GM19239 (cell line): ENCODE data around the gene DENND11.
A peak's percentile ranks its signal among the peaks of the same experiment; 100 is the strongest.

ENCODE experiments used
- DNase-seq: peaks from one replicate; pipeline ENCODE4 v3.0.0; 2011; ENCODE audit warnings: low spot score; ENCODE audit not compliant: insufficient read length
- FAIRE-seq: peaks from 2 replicates; lab custom pipeline; 2011; peaks lifted over from hg19 to GRCh38; lab: Jason Lieb, UNC

Gene DENND11

DNA sequence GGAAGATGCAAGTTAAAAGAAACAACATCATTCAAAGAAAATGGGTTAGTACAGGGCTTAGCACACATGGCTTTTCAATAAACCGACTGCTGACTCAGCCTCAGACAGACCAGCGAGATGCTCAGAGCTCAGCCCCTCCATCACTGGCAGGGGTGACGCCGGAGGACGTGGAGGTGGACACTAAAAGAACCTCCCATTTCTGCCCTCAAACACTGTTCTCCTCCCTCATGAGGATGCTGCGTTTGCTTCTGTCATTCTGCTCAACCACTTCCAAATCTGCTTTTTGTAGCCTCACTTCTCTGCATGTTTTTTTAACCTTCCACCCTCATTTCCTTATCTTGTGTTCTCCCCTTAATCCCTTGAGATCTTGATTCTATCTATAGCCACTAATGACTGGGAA lies 15.3 kb downstream of the DENND11 start:
- DNase-seq = no peak
- FAIRE-seq = no peak

DNA sequence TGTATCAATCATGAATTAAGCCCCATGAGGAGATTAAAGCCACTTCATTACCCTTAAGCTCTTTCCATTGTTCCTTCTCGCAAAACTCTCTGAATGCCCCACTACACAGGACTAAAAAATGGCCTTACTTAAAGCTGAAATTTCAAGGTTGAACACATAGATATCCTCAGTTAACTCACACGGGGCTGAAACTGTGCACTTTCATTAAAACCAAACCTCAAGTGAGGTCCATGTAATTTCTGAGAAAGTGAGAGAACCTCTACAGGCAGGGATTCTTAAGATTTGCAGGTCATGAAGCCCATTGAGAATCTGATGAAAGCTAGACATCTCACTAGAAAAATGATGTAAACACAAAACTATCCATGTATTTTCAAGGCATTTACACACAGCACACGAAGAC lies 15.9 kb downstream of the DENND11 start:
- no peak for FAIRE-seq
- no peak for DNase-seq

DNA sequence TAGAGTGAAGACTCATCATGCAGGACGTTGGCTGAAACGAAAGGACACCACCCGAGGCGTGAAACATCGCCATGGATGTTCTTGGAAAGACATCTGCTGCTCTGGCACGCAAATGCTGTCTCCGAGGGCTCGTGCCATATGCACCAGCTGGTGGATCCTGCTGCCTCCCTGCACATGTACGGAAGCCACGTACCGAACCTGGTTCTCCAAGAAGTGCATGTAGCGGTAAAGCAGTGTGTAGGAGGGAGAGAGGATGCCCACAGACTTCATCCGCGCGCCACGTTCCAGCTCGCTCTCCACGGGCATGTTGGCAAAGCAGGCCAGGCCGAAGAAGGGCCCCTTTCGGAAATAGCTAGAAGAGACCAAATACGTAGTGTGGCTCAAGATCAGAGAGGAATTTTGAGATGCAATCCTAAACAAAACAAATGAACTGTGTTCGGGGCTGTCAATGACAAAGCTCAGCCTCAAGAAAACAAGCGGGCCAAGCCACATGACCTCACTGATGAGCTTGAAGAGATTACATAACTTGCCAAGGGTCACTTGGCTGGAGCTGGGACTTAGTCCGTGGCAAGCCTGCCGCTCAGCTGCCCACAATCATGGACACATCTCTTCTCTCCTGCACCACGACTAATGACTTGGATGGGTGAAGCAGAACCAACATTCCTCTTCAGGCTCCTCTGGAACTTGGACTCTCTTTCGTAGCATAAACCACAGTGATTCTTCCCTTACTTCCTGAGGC lies 16.5 kb downstream of the DENND11 start:
- no peak for FAIRE-seq
- no peak for DNase-seq

DNA sequence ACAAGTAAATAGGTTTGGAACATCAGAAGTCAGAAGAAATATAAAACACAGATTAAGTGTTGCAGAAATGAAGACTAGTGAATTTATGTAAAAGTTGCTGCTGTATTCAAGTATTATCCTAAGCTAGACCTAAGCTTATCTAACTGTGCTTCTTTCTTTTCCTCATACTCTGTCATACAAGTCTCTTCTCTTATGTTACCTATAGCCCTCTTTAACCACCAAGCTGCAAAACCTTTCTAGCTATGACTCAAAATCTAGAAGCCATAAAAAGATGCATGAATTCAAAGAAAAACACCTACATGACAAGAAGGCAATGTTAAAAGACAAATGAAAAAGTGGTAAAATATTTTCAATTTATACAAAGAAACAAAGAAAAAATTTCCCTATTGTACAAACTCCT lies 23.0 kb downstream of the DENND11 start:
- FAIRE-seq (no peak), DNase-seq (no peak)

DNA sequence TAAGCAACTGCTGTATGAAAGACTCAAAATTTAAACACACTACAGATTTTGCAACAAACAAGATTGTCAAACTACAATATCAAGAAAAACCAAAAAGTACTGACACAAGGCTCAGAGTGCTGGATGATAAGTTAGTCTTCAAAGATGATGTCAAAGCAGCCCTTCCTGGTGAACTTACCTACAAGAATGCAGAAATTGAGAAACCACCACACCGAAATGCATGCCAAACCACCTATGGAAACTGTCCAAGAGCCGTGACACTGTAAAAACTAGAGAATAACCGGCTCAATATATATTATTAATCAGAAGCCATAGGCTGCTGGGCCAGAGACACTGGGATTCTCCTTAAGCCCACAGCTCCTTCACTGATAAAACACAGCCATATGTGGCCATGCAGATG lies 25.3 kb downstream of the DENND11 start:
- FAIRE-seq = no peak
- no peak for DNase-seq

DNA sequence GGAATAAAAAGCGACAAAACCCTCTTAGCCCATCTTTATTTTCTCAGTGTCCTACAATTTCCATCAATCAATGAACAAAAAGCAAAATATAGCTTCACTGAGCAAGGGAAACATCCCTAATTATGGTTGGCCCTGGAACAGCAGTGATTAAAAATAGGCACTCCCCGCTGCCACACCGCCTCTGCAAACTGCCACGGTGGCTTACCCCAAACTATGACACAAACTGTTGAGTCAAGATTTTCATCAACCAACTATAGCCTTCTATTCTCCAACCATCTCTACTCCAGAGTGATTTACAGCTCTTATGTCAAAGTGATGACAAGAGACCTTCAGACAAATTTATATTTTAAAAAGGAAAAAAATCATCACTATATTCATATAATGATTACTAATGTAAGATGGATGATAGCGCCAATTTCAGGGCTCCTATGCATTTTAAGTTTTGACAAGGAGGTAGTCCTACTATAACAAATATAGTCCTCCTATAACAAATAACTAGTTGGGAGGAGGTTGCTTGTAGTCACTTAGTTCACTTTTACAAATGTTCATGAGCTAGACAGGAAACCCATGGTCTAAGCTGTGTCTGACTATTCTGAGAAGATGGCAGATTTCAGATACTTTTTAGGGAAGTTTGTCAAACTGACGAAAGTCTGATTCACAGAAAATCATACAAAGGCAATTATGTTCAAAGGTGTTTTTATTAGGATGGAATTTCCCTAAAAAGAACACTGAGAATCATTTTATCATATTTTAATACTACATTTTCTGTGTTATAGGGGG lies 26.3 kb downstream of the DENND11 start:
- DNase-seq = no peak
- no peak for FAIRE-seq

DNA sequence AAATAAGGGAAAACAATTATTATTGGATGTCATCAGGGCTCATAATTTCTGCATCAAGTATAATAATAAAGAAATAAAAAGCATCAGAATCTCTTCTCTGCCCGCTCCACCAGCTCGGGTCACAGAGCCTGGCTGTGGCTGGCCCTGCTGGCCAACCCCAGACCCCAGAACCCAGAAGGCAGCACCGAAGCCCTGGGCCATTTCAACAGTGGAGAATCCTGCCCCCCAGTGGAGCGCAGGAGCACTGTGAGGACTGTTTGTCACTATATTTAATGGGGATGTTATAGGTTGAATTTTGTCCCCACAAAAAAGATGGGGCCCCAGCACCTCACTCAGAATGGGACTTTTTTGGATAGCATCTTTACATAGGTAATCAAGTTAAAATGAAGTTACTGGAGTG lies 27.3 kb downstream of the DENND11 start:
- FAIRE-seq = no peak
- DNase-seq = no peak

DNA sequence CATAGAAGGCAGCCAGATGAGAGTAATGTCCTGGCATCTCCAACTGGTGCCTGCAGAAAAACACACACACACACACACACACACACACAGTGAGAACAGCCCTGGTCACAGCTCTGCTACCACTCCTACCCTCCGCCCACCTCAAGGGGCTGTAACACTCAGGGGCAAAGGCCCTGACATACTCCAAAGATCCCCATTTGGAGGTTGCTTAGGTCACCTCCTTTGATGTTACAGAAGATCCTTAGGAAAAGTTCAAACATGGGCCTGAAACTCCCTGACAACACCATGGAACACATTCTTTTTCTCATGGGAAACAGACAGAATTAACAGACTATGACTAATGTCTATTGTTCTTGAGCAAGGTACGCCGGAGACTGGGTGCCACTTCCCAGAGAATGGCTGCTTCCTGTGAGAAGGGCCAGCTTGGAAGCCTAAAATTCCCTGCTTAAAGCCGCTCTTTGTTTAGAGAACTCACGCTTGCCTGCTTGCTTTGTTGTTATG lies 27.7 kb downstream of the DENND11 start:
- FAIRE-seq (no peak), DNase-seq (no peak)

DNA sequence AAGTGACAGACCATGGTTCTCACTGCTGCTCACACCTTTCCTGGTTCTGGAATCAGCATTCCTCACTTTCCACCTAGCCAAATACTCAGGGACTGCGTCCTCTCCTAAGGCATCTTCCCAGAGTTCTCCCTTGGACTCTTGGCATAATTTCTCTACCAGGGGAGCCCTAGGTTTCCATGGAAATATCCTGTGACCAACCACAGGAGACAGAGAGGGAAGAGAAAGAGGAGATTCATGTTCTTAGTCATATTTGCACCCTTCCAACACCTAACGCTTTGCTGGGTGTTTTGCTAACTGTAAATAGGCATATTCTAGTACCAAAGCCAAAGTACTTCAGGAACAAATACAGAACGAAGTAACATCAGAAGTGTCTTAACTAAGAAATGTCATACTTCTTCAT lies 28.6 kb downstream of the DENND11 start:
- no peak for DNase-seq

DNA sequence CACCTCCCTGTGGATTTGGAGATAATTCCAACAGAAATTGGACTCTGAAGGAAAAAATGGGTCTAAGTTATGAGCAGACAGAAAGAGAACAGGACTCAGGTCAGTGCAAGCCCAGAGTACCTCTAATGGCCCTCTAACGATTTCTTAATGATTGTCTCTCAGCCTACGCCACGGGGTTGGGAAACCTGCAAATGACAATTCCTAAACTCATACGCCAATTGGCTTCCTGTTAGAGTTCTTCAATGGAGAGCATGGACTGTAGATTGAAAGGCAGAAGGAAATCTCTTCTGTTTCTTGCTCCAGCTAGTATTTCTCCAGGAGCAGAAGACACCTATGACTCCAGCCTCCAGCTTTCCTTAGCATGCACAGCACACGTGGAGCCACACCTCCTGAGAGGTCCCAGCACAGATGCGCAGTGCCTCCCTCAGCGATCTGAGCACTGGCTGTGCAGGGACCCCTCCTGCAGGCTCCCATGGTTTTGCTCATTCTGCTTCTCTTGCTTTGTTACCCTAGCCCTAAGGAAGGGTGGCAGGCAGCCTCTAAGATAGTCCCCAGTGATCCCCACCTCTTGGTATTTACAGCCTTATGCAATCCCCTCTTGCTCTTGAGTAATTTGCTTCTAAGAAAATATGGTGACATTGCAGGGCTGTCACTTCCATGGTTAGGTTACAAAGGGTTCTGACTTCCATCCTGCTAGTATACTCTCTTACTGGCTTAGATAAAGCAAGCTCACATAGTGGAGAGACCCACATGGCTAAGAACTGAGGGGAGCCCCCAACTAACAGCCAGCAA lies 30.1 kb downstream of the DENND11 start:
- DNase-seq = no peak
- no peak for FAIRE-seq

More for the DNA sequence above, 28.6 kb downstream of the DENND11 start:
- no peak for FAIRE-seq

DNA sequence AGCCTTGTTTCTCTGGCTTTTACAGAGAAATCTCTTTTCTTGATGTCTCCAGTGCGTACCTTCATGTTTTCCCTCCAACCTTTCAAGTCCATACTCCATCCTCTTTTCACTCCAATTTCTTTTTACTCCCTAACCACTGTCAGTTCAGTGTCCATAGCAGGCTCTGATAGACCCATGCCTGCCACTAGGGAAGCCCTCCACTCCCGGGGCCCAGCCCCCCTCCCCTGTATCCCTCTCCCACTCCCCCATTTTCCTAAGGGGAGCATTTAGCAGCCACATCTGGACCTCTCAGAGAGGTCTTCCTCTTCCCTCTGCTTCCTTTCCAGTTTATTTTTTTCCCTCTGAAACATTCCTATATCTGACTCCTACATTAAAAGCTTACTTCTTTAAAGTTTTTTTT lies 33.1 kb downstream of the DENND11 start:
- DNase-seq (no peak), FAIRE-seq (no peak)

DNA sequence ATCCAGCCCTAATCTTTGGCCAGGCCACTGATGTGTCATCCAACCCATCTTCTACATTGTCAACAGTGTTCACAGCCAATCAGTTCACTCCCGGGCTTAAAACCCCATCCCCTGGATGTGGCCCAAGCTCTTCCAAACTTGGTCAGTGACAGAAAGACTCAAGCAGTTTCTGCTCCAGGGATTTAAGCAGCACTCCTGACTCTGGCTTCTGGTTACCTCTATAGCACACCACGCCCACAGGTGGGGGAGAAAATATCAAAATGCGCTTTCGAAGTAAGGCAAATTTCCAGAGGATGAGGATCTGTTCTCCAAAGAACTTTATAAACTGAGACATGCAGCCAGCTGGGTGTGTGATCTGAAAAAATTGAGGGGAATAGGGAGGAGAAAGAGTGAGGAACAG lies 35.9 kb downstream of the DENND11 start:
- DNase-seq = no peak
- FAIRE-seq = no peak

DNA sequence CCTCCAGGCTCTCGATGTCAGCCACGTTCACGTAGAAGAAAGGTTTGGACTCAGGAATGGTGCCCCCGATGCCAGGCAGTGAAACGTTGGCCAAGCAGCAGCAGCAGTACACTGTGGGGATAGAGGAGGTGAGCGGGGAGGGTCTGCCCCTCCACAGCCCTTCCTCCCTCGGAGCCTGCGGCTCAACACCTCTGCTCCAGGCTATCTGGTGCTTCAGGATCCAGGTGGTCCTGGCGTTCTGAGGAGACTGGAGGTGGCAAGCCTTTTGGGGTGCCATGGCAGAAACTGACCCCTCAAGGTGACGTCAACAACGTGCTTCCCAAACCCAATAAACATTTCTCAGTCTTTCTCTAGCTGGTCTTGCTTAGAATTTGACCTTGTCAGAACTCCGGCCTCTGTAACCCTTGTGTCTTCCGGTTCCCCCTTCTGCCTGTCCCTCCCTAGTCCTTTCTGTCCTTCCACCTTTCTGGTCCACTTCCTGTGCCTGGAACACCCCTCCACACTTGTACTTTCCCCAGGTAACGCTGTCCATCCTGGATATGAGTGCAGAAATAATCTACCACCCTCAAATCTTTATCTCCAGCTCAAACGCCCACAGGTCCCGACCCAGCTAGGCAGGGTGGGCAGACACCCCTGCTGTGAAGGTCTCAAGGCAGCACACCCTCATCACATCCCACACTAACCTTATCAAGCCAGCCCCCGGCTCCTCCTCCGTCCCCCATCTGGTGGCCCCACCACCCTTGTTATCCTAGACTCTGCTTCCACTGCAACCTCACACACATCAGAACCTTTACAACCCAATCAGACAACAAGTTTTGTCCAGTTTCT lies 36.5 kb downstream of the DENND11 start:
- DNase-seq (no peak), FAIRE-seq (no peak)

DNA sequence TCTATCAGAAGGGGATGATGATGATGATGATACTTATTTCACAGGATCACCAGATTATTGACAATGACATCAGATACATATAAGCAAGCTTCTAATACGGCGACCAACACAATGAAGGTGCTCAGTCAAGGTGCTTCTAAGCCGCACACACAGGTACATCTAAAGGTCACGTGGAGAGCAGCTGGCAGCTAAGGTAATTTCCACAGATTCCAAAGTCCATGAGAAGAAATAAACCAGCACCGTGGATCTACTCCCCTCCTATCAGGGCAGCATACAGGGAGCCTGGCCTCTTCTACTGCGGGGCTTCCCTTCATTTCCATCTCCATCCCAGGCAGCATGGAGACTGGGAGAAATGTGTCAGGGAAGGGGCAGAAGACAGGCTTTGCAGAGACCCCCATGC lies 37.5 kb downstream of the DENND11 start:
- no peak for DNase-seq
- FAIRE-seq = no peak

DNA sequence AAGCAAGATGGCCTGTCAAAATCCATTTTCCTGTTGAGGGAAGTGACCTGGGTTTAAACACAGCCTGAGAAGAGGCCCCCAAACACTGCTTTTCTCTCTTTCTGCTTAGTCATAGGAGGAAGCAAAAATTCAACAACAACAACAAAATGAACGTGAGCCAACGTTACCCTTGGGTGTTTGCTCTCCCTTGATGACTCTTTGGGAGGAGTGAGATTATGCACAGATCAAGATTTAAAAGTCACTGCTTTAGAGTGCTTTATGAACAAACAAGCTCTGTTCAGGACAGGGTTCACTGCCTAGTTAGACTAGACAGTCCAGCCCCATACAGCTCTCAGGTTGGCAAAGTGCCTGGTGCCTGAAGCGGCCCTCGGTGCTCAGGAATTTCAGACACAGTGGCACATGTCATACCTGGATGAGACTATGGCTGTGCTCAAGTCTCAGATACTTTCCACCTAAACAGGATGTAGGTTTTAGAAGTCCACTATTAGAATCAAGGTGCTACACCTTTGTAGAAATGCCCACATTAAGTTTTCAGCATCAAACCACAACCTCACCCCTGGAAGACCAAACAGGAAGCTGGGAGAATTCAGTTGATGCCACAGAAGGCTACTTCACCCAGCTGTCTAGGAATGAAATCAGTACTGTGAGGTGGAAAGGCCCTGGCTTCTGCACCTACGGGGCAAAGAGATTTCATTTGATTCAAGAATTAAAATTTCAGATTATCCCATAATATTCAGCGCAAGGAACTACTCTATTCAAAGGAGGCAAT lies 38.7 kb downstream of the DENND11 start:
- FAIRE-seq (no peak), DNase-seq (no peak)

DNA sequence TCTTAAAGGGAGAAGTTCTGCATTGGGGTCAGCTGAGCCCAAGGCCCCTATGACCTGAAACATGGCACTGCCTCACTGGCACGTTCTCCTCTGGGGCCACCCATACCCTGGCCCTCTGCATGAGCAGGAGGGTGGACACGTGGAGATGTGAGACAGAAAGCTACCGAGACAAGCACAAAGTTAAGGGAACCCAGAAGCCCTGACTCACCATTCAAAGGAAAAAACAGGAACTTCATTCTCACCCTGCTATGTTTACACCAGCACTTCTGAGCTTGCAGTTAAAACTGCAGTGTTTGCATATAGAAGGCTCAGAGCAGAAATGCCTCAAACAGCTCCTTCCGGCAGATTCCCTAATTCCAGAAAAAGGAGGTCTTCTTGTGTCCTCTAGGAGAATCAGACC lies 41.7 kb downstream of the DENND11 start:
- FAIRE-seq = no peak
- no peak for DNase-seq

DNA sequence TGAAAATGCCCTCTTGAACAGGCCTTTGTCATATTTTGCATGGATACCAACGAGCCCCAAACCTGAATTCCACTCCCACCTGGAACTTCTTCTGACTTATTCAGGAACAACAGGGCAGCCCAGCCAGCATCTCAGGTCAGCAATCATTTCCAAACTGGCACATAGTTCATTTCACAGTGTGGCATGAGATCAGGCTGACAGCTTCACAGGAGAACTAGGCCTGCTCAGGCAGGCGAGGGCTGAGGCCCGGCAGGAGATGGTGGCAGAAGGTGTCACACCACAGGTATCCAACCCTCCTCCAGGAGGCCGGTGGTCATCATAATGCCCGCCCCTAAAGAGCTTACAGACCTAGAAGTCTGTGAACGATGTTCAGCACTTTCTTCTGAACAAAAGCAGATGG lies 42.5 kb downstream of the DENND11 start:
- FAIRE-seq (no peak), DNase-seq (no peak)

DNA sequence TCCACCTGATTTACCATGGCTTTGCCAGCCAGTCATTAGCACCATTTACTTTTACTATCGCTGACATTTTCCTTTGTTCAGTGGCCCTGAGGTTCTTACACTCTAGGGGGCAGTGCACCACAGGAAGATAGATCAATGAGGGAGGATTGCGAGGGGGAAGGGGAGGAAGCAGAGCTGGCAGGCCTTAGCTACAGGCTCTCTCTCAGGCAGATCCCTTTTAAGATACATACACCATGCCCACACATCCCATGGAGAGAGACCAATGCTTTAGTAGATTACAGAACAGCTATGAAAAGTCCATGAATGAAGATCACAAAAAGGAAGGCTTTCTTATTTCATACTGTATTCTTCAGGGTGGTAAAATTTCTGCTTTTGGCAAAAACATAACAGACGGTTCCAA lies 47.4 kb downstream of the DENND11 start:
- FAIRE-seq (peak; percentile 80), DNase-seq (peak; percentile 32)

DNA sequence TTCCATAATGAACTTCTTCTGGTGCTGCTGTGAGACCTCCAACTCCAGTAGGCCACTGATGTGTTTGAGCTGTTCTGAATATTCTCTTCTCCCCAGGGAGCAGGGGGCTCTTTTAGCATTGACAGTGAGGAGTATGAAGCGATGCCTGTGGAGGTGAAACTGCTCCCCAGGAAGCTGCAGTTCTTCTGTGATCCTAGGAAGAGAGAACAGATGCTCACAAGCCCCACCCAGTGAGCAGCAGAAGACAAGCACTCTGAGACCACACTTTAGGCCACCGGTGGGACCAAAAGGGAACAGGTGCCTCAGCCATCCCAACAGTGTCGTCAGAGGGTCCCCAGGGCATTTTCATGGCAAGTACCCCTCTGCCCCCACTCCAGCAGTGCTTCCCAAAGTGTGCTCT lies 49.3 kb downstream of the DENND11 start:
- DNase-seq (no peak), FAIRE-seq (no peak)
